GM12873 (cell line): Measurements from ENCODE around the gene MAP6D1.
A peak's percentile ranks its signal among the peaks of the same experiment; 100 is the strongest.

Source experiments
- CTCF ChIP-seq: IDR thresholded peaks from 2 replicates; pipeline ENCODE4 v1.5.1; 2012; ENCODE audit warnings: low read depth, mild to moderate bottlenecking, moderate library complexity, low read length, control low read depth; ENCODE audit not compliant: insufficient read depth; ENCODE audit errors: missing control alignments

Gene MAP6D1

GRCh38 chr3:183825456-183826161 lies at the start of gene MAP6D1:
MAP6D1 (minus strand) TSS chr3:183825577; CDS start chr3:183825547, 30 bp downstream.
- peak; percentile 37 for TF ChIP-seq CTCF

GRCh38 chr3:183873914-183874313 lies 48.5 kb upstream of the MAP6D1 start:
- TF ChIP-seq CTCF, result no peak

- TF ChIP-seq CTCF, result no peak
Measured at GRCh38 chr3:183871541-183871940, 46.2 kb upstream of the MAP6D1 start.

- TF ChIP-seq CTCF, result no peak
Measured at GRCh38 chr3:183870563-183870962, 45.2 kb upstream of the MAP6D1 start.

- TF ChIP-seq CTCF, result no peak
Measured at GRCh38 chr3:183868796-183869195, 43.4 kb upstream of the MAP6D1 start.

- TF ChIP-seq CTCF, result no peak
Measured at GRCh38 chr3:183862610-183863009, 37.2 kb upstream of the MAP6D1 start.

GRCh38 chr3:183857863-183858262 lies 32.5 kb upstream of the MAP6D1 start:
- TF ChIP-seq CTCF, result no peak
